Right atrium auricular region (tissue), 2 donors: ENCODE results near the gene TRAF3. TPM values are rescaled to one million over a fixed set of nuclear protein-coding genes. Genes with fewer than 3 reads are reported as not detected.

Experiments
- DNase-seq: peaks from one replicate; pipeline ENCODE4 v3.0.0-alpha.2; 2019; ENCODE audit warnings: low spot score
- H3K27ac ChIP-seq, 2 donors: fragments of 200-600 bp; sonication (generic); 1 replicate in 1 of 2; 2 replicates in 1 of 2; pipeline ENCODE4 v1.5.1; 2016 to 2019
- H3K27me3 ChIP-seq, 2 donors: fragments of 200-600 bp; sonication (generic); one replicate each; pipeline versions ENCODE4 v1.5.1 to v1.6.0; 2017 to 2019
- H3K36me3 ChIP-seq: fragments of 200-600 bp; sonication (generic); one replicate; pipeline ENCODE4 v1.5.1; 2016
- H3K4me1 ChIP-seq, 2 donors: fragments of 200-600 bp; sonication (generic); one replicate each; pipeline versions ENCODE4 v1.5.1 to v1.6.0; 2017 to 2019
- H3K4me3 ChIP-seq, 2 donors: fragments of 200-600 bp; sonication (generic); 1 replicate in 1 of 2; 2 replicates in 1 of 2; pipeline ENCODE4 v1.5.1; 2017 to 2019; ENCODE audit warnings: mild to moderate bottlenecking in 1 of 2, moderate library complexity in 1 of 2
- H3K9me3 ChIP-seq, 2 donors: fragments of 200-600 bp; sonication (generic); one replicate each; pipeline ENCODE4 v1.5.1; 2019
- CTCF ChIP-seq, 2 donors: fragments of 200-600 bp; sonication (generic); IDR thresholded peaks; one replicate each; pipeline ENCODE4 v1.5.1; 2019; ENCODE audit warnings: antibody characterized with exemption in 2 of 2
- total RNA-seq, 2 donors: library from RNA; depleted of rRNA; stranded (reverse); fragments of >200 nt; gene quantifications; one replicate each; pipeline ENCODE4 v1.1.0, GENCODE V29; 2016

The TRAF3 gene
- total RNA-seq, 2 donors from 2014 or later = 9.1 to 10.0 TPM

GRCh38 chr14:102909462-102909861, 132.2 kb downstream of the TRAF3 start:
- H3K27me3 ChIP-seq = no peaks in the 10 kb centered on the region
- H3K4me3 ChIP-seq = no peak overlapping the region
- TF ChIP-seq CTCF (IDR thresholded peaks at IDR 0.05) = no peak
- DNase-seq = no peak
- H3K9me3 ChIP-seq = no peaks in the 10 kb centered on the region
- H3K27ac ChIP-seq = no peak overlapping the region
- H3K36me3 ChIP-seq = no peaks in the 10 kb centered on the region
- H3K4me1 ChIP-seq = no peaks in the 10 kb centered on the region

GRCh38 chr14:102909911-102910310, 132.7 kb downstream of the TRAF3 start:
- Histone ChIP-seq H3K9me3 (no peaks in the 10 kb centered on the region), H3K27me3 (no peaks in the 10 kb centered on the region), H3K27ac (no peak overlapping the region), H3K4me3 (no peak overlapping the region), H3K36me3 (no peaks in the 10 kb centered on the region), H3K4me1 (no peaks in the 10 kb centered on the region)
- TF ChIP-seq CTCF (IDR thresholded peaks at IDR 0.05) = no peak
- no peak for DNase-seq

GRCh38 chr14:102910442-102910841, 133.2 kb downstream of the TRAF3 start:
- no peak for DNase-seq
- Histone ChIP-seq H3K27ac (no peak overlapping the region), H3K36me3 (no peaks in the 10 kb centered on the region), H3K27me3 (no peaks in the 10 kb centered on the region), H3K4me3 (no peak overlapping the region), H3K4me1 (no peaks in the 10 kb centered on the region), H3K9me3 (no peaks in the 10 kb centered on the region)
- TF ChIP-seq CTCF (IDR thresholded peaks at IDR 0.05) = no peak

- no peaks in the 10 kb centered on the region for H3K4me1 ChIP-seq
- no peaks in the 10 kb centered on the region for H3K27me3 ChIP-seq
- H3K27ac ChIP-seq = no peak overlapping the region
- no peak for DNase-seq
- no peak for TF ChIP-seq CTCF (IDR thresholded peaks at IDR 0.05)
- H3K9me3 ChIP-seq = no peaks in the 10 kb centered on the region
- H3K36me3 ChIP-seq = no peaks in the 10 kb centered on the region
- H3K4me3 ChIP-seq = no peak overlapping the region
Measured at GRCh38 chr14:102911541-102911951, 134.3 kb downstream of the TRAF3 start.

GRCh38 chr14:102911991-102912761, 134.9 kb downstream of the TRAF3 start:
- no peaks in the 10 kb centered on the region for H3K36me3 ChIP-seq
- H3K4me3 ChIP-seq = no peak overlapping the region
- H3K4me1 ChIP-seq = no peaks in the 10 kb centered on the region
- no peak for TF ChIP-seq CTCF (IDR thresholded peaks at IDR 0.05)
- no peak overlapping the region for H3K27ac ChIP-seq
- H3K27me3 ChIP-seq = no peaks in the 10 kb centered on the region
- no peak for DNase-seq
- no peaks in the 10 kb centered on the region for H3K9me3 ChIP-seq
